ENCODE data around the gene OPN1SW.

OPN1SW gene

DNA sequence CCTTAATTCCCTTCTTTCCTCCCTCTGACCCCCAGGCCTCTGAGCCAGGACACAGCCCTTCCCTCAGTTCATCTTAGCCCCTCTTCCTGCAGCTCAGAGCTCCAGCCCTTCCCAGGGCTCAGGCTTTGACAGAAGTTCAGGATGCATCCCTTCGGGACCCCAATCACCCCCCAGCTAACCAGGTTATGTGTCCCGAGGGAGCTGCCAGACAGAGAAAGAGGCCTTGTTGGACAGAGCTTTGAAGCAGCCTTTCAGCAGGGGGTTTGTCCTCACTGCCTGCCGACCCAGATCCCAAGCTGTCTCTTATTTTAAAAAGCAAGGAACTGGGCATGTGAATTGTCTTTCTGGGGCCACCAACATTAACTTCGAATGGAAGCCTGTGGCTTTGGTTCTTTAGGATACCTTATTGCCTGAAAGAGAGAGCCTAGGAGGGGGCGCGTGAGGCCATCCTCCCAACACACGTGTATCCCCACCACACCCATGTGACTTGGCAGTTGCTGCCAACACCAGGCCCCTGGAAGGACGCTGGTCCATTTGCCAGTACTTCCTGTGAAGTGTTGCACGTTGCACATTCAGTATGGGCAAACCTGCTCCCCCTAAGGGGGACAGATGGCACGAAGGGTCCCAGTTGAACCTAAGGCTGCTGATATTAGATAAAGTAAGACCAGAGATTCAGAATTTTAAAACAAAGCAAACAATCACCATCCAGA lies 17.0 kb upstream of the OPN1SW start:
- DNase-seq: no peak

DNA sequence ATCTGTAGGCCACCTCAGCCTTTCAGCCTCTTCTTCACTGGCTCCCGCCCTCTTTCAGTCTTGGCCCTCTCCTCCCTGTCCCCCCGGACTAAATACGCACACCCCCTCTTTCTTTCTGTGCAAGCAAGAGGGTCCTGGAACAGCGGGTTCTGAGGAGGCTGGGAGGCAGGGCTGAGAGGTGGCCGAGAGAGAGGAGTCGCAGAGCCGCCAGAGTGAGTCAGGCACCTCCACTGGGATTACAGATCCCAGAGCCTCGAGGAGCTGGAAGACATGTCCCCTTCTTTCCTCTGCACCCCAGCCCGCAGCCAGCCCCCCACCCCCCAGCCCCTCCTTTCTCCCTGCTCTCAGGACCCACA lies 16.4 kb upstream of the OPN1SW start:
- DNase-seq: no peak

DNA sequence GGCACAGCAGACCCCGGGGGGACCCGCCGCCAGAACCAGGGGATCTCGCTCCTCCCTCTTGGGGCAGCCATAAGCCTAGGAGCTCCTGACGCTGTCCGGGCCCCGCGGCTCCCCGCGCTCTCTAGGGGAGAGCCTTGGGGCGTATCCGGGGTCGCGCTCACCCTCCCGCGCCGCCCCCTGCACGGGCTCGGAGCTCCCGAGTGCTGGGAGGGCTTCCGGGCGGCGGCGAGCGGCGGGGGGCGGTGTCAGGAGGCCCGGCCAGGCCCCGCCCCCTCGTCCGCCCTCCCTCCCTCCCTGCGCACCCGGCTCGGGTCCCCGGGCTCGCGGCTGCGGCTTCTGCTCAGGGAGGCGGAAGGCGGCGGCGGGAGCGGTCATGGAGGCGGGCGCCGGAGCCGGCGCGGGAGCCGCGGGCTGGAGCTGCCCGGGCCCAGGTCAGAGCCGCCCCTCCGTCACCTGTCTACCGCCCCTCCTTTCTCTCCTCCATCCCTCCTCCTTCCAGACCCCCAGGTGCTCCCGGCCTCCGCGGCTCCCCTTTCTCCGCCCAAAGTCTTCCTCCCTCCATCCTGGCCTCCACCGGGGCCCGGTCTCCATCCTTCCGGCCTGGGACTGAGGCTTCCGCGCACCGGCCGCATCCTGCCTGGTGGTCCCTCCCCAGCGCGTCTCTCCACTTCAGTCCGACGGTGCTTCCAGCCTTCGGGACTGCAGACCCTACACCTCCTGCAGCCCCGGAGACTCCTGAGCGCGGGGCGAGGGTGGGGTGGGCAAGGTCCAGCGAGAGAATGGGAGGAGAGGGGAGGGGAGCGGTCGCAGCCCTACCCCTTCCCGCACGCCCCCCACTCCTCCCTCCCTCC lies 15.8 kb upstream of the OPN1SW start, which contains the start of gene CCDC136:
Gene CCDC136 (plus strand): TSS at position 848 of the 851 bp plus-strand sequence. CDS start 444 bp downstream, outside the sequence.
- DNase-seq: peak; percentile 61

DNA sequence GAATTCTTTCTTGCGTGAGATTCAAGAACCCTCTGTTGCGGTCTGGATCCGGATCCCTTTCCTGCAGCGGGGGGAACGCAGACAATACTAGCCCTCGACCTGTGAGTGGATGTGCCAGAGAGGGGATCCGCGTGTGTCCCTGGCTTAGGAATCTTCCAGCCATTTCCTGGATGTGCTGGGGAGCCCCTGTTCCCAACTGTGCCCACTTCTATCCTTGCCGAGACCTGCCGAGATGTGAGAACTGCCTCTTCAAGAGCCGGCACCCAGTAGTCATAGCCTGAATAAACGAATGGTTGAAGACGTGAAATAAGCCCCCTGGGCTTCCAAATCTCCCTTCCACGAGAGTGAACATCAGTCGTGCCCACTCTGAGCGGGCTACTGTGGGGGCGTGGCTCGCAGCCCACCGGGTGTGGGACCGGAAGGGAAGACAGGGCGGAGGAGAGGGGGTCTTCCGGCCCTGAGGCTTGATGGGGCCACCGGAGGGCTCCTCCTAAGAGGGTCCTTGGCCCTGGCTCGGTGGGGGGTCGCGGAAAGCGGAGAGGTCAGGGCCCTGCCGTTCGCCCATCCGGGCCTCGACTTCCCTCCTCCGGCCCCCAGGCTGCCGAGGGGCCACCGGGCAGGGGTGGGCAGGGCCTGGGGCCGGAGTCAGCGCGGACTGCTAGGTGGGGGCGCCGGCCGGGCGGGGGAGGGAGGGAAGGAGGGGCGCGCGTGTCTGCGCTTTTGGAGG lies 14.9 kb upstream of the OPN1SW start:
- DNase-seq: no peak

DNA sequence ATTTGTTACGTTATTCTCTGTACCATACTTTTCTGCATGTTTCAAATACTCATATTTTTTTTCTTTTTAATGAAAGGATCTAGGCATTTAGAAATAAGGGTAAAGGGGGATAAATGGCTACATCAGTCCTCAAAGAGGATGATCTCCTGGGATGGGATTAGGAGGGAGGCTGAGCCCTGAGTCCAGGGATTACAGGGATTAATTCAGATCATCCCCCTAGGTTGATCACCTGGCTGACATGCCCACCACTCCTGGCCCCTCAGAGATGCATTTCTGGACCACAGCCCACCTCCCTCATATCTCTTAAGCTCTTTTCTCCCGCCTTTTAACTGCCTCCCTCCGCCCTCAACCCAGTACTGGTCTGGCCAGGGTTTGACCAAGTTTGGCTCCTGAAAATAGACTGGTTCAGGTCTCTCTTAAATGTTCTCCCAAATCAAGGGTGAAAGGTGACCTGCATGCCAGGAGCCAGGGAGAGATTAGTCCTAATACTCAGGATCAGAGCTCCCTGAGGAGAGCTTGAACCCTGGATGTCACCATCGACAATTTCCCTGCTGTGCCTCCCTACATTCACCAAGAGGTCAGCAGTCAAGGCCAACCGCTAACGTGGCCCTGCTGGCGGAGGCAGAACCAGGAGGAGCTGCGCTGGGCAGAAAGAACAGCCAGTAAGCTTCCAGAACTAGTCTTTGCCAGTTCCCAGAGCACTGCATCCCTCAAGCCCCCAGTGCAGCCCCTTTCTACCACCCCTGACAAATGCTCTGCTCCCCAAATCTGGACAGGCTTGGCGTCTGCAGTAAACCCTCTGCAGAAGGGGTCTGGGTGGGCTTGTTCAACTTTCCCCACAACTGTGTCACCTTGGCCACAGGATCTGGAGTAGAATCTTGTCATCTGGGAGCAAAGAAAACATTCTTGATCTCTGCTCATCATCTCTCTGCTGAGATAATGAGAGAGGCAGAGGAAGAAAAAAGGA lies 13.1 kb upstream of the OPN1SW start:
- no peak for DNase-seq

DNA sequence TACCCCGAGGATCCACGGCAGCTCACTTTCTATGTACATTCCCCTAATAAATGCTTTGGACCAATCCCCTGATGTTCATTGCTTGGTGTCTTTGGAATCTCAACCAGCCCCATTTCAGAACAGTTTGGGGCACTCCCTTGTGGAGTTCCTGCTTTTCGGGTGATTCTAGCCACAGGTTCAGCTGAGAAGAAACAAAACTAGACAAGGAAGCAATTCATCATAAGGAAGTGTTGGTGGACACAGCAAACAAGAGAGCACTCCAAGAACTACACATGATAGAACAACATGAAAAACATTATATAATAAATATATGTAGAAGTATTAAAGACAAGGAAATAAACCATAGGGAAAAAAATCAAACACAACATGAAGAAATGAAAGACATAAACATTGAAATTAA lies 10.1 kb upstream of the OPN1SW start:
- no peak for DNase-seq

DNA sequence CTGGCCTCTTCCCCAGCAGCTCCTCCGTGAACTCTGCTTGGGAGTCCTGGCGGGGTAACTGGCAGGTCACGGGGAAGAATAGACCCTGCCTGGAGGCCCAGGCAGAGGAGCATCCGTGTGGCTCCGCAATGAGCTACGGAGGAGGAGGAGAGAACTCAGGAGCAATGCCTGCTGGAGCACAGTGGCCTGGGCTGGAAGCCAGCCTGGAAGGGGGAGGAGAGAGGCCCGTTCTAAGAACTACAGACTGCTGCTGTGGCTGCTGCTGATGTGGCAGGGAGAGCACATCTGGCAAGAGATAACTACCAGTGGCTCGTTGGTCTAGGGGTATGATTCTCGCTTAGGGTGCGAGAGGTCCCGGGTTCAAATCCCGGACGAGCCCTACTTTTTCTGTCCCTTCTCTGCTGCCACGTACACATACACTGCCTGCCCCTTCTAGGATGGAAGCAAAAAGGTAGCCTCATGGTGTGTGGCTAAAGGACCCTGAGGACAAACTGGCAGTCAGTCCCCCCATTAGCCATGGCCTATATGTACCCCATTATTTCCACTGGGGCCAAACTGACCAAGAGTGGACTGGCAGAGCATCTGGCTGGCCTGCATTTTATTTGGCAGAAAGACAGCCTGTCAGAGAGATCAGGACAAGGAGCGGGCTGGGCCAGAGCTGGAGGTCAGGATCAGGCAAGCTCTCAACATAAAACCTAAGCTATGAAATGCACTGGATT lies 7.7 kb upstream of the OPN1SW start:
- DNase-seq: no peak

DNA sequence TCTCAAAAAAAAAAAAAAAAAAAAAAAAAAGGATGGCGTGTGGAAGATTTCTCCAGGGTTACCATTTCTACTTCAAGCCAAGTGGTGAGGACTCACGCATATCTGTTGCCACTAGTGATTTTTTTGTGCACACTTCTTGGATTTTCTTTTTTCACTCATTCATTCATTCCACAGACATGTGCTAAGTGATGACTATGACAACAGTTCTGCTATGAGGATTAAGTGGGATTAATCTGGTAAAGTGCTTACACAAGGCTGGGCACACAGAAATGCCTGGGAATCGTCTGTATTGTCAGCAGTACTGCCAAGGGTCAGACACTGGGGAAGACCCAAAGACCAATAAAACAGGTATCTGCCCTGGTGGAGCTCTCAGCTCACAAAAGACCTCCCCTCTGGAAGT lies 6.3 kb upstream of the OPN1SW start:
- DNase-seq: no peak

DNA sequence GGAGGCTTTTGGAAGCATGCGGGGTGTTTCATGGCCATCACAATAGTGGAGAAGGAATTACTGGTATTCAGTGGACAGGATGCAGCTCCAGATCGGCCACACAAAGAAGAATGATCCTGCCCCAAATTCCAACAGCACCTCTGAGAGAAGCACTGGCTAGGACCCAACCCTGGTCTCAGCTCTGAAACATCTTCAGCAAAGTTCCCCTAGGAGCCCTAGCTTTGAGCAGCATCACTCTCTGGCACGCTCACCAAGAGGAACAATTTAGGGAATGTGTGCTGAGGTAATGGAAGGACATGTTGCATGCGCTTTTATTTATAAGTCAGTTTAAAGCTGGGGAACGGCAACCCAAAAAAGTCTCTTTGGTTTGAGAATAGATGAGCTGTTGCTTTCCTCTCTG lies 5.5 kb upstream of the OPN1SW start:
- no peak for DNase-seq

DNA sequence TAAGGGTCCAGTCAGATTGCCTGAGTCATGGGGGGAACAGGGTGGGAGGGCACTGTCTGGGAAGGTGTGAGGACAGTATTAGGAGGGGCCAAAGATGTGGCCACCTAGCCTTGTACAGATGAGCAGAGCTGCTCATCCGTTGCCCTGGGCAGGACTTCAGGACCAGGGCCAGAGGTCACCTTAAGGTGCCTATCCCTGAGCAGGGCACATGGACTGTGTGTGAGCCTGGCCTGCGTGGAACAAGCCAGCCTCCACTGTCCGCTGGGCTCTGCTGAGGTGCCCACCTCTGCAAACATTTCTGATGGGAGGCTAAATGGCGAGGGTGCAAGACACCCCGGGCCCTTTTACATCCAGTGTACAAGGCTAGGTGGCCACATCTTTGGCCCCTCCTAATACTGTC lies 3.4 kb upstream of the OPN1SW start:
- no peak for DNase-seq

DNA sequence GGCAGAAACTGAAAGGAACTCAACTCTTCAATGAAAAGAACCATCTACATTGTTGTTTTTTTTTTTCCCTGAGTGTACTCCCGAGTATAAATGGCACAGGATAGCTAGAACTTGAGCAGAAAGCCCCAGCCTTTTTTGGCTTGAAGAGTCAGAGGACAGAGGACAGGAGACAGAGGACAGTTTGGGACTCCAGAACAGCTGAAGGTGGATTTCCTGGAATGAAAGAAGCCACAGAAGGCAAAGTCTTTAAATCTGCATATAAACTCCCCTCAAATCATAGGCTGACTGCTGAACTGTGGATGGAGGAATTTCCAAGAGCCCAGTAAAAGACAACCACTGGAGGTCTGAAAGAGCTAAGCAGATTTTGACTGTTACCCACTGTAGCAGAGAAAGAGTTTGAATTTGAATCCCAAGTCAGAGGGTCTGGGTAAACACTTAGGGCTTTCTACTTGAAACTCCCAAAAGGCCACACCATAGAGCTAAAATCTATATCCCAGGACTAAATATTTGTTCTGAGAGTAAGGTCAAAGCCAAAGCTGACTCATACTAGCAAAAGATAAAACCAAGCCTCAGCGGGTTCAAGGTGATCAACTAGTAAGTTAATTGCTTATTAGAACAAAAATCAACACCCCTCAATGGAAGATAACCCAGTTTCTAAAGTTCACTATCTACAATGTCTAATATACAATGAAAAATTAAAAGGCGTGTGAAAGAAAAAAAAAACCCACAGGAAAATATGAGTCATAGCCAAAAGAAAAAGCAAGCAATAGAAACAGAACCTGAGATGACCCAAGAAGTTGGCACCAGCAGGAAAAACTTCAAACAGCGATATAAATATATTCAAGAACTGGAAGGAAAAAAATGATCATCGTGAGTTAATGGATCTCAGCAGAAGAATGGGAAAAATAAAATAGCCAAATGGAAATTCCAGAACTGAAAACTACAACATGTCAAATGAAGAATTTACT lies 1.8 kb upstream of the OPN1SW start:
- DNase-seq: no peak

DNA sequence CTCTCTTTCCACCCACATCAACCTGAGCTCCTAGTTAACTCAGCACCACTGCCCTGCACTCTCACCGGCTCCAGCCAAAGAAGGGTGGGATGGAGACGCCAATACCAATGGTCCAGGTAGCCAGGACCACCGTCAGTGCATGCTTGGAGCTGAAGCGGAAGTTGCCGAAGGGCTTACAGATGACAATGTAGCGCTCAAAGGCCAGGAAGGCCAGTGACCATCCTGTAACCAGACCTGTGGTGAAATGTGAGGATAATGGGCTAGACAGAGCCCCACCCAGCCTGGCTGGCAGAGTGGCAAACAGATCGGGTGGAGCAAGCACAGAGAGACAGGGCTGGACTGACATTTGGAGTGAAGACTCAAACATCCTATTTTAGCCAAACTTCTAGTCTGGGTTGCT lies 673 bp downstream of the OPN1SW start:
- DNase-seq: no peak

DNA sequence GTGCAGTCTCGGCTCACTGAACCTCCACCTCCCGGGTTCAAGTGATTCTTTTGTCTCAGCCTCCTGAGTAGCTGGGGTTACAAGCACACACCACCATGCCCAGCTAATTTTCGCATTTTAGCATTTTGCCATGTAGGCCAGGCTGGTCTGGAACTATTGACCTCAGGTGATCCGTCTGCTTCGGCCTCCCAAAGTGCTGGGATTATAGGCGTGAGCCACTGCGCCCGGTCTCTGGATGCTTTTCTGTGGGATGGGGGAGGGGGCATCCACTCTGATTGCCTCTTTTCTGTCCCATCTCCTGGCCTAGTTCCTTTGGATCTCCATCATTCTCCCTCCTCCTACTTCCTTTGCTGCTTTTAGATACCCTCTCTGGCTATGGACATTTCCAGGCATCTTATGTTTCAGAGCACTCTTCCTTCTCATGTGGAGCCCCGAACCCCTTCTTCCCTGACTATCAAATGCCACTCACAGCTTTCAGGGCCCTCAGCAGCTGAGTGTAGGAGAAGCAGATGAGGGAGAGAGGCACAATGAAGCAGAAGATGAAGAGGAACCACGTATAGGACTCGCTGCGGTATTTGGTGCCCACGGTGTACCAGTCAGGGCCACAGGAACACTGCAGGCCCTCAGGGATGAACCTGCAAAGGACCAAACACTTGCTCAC lies 1.4 kb downstream of the OPN1SW start:
- DNase-seq: no peak

DNA sequence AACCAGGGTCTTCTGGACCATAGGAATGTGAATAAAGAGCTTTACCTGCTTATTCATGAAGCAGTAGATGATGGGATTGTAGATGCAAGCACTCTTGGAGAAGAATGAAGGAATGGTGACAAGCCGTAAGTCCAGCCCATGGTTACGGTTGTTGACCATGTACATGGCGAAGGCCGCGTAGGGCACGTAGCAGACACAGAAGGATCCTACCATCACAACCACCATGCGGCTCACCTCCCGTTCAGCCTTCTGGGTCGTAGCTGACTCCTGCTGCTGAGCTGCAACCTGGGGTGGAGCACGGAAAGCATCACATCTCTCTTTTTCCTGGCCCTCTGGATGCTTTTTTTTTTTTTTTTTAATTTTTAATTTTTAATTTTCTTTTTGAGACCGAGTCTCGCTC lies 2.0 kb downstream of the OPN1SW start:
- DNase-seq: no peak

DNA sequence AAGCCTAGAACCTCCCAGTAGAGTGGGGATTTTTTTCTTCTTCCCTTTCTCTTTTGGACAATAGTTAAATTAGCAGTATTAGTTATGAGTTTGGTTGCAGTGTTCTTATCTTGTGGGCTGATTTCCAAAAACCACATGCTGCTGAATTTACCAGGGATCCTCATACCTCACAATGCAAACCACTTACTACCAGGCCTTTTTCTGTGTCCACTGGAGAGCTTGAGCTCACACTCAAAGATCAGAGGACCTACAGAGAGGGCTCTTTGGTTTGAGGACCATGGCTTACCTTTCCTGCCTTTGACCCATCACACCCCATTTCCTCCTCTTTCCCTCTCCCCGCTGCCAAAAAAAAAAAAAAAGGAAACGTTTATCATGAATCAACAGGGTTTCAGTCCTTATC lies 5.4 kb downstream of the OPN1SW start:
- no peak for DNase-seq

DNA sequence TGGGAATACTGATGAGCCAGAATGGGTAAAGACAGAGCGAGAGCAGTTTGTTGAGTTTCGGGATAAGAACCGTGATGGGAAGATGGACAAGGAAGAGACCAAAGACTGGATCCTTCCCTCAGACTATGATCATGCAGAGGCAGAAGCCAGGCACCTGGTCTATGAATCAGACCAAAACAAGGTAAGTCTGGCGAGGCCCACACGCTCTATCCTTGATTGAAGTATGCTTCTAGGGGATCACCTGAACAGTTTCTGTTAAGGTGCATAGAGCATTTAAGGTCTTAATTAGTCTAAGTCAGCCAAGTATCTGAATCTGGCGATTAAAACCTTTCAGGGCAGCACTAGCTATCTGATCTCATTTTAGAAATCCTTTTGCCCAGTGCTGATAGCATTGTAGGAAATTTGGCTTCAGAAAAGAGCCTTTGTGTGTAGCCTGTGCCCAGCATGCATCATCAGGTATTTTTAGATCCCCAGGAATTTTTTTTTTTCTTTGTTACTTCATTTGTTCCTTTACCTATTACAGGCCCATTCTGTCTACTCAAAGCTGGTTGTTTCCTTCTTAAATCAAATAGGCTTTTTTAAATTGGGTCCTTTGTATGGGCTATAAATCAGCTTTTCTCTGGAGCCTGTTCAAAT lies 8.0 kb downstream of the OPN1SW start:
- DNase-seq: no peak

DNA sequence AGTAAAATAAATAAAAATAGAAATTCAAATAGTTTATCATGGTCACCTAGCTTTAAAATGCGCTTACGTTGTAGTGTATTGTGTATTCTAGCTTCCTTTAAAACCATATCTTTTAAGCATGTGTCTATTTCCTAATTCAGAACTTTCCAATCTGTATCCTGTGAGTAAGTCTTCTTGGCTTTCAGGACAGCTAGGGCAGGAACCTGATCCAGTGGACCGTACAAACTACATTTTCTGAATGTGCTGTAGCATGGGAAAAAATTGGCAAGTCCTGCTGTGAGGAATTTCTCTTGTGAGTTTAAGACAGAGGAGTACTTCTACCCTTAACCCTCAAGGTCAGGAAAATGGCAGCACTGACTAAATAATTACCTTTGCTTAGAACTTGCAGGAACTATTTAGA lies 12.1 kb downstream of the OPN1SW start:
- DNase-seq: no peak

DNA sequence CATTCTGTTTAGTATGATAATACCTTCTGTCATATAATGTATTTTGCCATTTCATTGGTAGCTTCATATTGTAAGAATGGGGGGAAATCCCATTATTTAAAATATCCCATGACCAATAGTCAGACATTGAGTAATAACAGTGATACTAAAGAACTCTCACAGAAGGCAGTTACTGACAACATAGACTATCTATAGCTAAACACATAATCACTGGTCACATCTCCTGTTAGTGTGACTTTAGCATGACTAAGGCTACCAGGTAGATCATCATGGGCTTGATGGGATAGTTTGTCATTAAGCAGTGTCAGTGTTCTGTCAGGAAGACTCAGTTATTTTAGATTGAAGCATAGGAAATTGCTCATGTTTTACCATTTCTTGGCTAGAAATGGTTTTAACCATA lies 16.4 kb downstream of the OPN1SW start:
- DNase-seq: no peak

DNA sequence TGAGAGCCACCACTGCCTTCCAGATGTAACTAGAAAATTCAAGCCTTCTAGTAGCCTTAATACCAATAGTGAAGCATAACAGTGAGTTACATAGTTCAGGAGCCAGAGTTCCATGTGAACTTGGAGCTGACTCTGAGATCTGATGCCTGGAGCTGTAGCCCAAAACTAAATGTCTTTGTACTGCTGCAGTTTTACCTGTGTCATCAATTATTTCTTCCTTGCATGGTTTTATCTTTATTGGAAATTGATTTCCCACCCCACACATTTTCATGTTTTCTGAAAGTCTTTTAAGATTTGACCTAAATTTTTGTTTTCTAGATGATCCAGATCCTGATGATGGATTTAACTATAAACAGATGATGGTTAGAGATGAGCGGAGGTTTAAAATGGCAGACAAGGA lies 17.0 kb downstream of the OPN1SW start:
- no peak for DNase-seq

DNA sequence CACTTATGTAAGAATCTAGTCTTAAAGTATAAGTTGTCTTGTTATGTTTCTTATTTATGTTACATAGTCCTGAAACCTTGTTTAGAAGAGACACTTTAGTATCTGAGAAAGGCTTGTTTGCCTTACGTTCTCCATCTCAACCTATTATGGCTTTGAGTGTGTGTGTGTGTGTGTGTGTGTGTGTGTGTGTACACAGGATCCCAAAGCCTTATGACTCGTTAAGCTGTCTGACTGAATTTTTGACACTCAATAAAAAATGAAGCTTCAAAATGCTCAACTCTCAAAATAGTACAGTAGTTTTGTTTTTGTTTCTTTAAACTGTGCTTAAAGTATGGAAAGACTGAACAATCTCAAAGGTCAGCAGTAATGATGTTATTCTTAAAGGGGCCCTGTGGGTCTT lies 18.4 kb downstream of the OPN1SW start:
- no peak for DNase-seq

Measured in activated CD4-positive, alpha-beta T cell treated with anti-CD3 and anti-CD28 coated beads for 1 hour (primary cell).